ENCODE results near the gene DBNL. TPM values are rescaled to one million over a fixed set of nuclear protein-coding genes. Genes with fewer than 3 reads are reported as not detected.

Gene DBNL
- total RNA-seq, 1 experiment from 2014 or later = 123 TPM

DNA sequence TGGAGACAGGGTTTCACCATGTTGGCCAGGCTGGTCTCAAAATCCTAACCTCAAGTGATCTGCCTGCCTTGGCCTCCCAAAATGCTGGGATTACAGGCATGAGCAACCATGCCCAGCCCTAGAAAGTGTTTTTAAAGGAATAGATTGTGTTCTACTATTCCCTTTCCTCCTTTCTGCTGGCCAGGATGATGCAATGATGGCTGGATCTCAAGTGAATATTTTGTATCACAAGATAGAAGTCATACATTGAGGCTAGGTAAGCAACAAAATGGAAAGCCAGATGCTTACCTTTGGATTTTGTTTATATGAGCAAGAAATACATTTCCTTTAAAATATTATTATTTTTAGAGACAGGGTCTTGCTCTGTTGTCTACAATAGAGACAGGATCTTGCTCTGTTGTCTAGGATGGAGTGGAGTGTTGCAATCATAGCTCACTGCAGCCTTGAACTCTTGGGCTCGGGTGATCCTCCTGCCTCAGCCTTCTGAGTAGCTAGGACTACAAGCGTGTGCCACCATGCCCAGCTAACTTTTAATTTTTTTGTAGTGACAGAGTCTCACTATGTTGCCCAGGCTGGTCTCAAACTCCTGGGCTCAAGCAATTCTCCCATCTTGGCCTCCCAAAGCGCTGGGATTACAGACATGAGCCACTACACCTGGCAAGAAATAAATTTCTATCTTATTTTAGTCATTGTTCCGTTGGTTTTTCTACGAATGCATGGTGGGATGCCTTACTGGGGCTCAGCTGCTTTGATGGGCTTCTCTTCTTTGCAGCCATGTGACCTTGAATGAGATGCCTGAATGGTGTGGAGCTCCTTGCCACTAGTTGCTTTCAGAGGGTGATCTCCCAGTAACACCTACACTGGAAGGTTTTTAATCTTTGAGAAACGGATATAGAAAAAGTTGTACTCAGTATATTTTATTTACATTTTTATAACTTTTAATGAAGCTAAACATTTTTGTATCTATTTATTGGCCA lies 53.9 kb downstream of the DBNL start:
- no peak for DNase-seq (ENCODE audit: low read depth)

DNA sequence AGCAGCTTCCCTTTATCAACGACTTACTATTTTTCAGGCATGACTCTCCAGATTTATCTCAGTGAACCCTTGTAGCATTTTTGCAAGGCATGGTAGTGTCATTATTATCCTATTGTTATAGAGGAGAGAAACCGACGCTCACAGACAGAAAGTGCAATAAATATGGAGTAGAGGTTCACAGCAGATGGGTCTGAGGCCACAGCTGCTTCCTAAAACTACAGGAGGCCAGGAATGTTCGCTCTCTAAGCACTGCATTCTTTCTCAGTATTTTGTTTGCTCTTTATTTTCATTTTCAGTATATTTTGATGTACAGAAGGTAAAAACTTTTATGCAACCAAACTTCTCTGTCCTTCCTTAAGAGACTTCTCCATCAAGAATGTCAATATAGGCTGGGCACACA lies 55.2 kb downstream of the DBNL start:
- no peak for DNase-seq (ENCODE audit: low read depth)

DNA sequence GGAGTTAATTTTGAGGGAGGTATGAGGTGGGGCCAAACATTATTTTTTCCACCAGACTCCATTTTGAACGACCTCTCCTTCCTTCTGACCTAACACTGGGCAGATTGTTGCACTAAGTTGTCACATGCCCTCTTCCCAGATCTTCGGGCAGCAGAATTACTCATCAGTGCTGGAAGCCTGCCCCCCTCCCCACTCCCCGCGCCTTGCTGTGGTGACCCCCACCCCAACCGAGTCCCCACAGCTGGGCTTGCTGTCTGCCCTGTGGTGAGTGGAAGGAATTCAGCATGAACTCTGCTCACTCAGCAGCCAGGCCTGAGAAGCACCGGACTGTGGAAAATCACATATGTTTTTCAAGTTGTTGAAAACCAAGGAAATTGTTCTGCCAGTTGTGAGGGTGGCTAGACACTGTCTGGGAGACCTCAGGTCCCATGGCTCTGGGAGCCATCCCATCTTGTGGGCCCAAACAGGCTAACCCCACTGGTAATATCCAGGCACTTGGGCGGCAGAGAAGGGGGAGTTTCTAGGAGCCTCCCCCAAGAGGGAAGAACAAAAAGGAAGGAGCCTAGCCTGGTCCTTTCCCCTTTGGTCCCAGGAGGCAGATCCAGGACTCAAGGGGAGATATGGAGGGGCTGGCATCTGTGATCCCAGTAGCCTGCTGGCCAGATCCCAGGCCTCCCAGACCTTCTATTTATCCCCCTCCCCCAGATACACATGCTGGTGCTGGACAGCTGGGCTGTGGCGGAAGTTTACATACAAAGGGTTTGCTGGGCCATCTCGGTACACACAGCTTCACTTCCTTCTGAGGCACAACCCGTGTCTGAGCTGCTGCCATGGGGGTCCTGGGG lies 56.2 kb downstream of the DBNL start:
- DNase-seq (ENCODE audit: low read depth) = peak; percentile 93

DNA sequence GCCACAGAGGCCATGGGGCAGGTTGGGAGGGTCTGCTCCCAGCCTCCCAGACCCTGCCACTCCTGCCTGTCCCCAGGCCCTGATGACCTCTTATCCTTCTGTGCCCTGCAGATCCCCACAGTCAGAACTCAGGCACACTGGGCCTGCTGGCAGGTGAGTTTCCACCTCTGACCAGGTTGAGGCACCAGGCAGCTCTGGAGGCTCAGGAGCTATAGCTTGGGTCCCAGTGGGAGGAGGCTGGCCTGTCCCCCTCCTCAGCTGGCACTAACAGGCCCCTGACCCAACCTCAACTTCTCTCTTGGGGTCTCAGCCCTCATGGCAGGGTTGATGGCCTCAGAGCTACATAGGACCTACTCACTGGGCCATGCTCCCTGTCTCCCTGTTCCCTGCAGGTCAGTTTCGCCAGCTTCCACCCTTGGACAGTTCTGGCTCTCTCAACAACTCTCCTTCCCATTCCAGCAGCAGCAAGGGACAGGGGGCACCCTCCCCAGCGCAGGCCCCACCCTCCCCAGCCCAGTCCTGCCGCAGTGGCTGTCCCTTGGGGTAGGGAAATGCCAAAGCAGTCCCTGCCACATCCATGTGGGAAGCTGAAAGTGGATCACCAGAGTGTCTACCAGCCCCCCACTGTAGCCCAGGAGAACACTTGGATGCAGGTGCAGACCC lies 56.9 kb downstream of the DBNL start:
- DNase-seq (ENCODE audit: low read depth) = no peak

DNA sequence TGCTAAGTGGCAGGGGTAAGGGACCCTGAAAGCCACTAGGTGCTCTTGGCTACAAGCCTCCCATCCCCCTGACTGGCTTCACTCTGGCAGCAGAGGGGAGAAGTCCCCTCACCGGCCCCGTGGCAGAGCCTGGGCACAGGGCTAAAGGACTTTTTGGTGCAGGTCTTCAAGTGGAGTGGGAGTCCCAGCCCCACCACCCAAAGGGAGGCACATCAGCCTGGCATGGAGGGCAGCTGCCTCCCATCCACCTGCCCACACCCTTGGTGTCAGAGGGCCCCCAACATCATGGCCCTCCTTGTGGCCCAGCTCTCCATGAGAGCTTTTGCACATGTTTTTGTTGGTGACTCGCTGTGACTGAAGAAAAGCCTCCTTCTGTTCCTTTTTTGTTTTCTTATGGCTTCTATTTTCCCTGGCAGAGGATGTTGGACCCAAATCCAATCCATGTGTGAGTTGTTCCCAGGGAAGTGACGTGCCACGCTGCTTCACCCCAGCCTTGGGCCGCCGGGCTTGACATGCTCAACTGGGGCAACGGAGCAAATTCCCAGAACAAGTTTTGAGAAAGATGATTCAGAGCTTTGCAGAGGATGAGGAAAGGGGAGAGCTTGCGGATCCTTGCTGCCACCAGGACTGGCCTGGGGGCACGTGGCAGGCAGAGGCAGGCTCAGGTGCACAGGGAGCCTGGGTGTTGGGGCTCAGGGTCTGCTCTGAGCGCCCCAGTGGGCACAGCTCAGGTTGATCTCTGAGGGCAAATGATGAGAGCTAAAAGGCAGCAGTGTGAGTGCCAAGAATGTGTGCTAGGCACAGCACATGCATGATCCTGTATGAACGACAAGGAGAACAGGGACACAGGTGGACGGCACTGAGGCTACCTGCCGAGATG lies 57.7 kb downstream of the DBNL start:
- DNase-seq (ENCODE audit: low read depth) = peak; percentile 91

DNA sequence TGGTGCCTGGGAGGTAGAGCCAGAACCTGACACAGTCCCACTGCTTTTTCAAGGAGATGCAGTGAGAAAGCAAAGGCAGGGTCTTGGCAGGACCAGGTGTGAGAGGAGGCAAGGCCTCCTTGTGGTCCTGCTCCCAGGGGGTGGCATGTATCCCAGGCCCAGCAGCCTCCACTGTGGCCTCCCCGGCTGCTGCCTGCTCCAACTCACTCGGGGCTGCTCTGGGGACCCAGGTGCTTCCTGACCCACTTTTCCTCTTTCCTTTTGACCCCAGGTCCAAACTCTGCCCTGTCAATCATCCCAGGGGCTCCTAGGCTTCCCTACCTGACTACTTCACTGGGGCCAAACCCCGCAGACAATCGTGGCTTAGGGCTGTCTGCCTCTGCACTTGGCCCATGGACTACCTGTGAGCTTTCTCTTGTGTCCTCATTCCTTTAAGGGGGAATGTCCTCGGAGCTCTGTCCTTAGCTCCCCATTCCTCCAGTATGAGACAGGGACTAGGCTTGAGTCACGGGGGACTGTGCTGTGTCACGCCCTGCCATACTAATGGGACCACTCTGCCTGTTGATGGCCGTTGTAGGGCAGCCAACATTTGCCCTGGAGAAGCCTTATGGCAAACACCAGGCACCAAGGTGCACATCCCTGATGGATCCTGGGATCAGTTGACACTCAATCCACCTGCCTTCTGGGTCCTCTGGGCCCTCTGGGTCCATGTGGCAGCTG lies 58.5 kb downstream of the DBNL start:
- DNase-seq (ENCODE audit: low read depth) = no peak

DNA sequence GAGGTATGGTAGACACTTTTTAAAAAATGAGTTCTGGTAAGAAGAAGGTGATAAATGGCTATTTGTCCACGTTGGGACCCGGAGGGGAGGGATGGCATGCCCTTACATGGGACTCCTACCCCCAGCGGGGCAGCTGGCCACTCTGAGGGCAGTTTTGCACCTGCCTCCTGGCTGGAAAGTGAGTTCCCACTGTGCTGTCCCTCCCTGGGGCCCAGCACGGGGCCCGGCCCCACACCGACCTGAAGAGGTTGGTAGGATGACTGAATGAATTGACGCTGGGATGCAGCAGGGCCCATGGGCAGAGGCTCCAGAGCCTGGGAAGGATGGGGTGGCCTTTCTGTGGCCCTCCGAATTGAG lies 59.0 kb downstream of the DBNL start:
- no peak for DNase-seq (ENCODE audit: low read depth)

DNA sequence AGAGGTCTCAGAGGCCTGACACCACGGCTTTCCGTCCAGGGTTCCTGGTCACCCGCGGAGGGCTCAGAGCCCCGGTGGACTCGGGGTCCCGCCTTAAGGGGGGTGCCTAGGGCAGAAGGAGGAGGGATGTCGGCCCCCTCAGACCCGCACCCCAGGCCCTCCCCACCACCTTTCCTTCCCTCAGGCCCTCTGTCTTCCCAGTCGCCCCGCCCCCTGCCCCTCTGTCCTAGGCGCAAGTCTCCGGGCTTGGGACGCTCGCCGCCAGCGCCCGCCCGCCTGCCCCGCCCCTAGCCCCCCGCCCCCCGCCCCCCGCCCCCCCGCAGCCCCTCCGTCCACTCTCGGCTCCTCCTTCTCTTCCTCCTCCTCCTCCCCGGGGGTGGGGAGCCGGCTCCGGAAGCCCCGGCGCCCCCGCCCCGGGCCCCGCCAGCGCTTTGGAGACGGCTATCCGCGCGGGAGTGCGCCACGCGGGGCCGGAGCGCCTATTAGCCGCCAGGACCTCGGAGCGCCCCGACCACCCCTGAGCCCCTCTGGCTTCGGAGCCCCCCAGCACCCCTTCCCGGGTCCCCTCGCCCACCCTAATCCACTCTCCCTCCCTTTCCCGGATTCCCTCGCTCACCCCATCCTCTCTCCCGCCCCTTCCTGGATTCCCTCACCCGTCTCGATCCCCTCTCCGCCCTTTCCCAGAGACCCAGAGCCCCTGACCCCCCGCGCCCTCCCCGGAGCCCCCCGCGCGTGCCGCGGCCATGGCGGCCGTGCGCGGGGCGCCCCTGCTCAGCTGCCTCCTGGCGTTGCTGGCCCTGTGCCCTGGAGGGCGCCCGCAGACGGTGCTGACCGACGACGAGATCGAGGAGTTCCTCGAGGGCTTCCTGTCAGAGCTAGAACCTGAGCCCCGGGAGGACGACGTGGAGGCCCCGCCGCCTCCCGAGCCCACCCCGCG lies 59.7 kb downstream of the DBNL start, which contains the start of gene AEBP1:
Gene AEBP1 (plus strand): TSS at position 423 of the 937 bp plus-strand sequence. CDS start 321 bp downstream, at position 744.
- peak; percentile 65 for DNase-seq (ENCODE audit: low read depth)

DNA sequence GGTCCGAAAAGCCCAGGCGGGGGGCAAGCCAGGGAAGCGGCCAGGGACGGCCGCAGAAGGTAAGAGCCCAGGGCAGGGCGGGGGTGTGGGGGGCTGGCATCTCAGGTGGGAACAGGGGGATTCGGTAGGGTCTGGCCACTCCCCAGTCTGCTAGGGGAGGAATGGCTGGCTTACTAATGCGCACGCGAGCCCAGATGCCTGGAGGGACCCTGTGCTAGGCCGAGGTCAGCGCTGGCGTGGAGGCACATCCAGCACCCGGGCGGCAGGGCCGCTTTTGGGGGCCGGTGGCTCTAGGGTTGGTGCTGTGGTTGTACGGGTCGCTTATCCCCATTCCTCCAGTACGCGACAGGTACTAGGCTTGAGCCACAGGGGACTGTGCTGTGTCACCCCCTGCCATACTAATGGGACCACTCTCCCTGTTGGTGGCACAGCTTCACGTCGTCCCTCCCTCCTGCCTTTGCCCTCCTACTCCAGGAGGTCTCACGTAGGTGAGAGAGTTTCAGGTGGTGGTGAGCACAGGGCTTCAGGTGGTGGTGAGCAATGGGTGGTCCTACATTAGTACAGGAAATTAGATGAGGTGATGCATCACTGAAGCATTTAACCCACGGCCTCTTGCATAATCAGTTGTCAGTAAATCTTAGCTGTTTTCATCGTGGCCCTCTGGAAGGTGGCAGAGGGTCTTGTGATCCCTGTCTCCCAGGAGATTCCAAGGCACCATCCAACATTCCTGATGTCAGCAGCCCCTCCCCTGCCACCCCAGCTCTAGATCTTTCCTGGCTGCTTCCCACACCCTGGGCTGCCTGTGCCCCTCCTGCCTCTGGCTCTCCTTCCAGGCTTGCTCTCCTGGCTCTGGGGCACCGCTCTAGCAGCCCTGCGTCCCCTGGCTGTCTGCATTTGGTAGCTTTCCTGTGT lies 60.6 kb downstream of the DBNL start:
- DNase-seq (ENCODE audit: low read depth) = peak; percentile 74

DNA sequence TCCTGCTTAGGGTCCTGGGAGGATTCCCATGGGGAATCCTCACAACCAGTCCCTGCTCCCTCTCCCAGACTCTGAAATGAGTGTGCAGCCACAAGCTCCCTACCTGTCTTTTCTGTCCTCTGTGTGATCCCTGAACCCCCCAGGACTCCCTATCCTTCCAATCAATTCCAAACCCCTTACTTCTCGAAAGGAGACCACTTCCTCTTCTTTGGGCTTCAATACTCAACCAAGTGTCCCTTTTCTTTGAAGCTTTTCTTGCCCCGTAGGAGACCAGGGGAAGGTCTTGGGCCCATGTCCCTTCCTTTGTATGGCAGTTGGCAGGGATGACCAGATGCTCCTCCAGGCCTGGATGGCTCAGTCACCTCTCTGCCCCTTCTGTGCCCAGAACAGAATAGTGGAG lies 61.3 kb downstream of the DBNL start:
- DNase-seq (ENCODE audit: low read depth) = no peak

DNA sequence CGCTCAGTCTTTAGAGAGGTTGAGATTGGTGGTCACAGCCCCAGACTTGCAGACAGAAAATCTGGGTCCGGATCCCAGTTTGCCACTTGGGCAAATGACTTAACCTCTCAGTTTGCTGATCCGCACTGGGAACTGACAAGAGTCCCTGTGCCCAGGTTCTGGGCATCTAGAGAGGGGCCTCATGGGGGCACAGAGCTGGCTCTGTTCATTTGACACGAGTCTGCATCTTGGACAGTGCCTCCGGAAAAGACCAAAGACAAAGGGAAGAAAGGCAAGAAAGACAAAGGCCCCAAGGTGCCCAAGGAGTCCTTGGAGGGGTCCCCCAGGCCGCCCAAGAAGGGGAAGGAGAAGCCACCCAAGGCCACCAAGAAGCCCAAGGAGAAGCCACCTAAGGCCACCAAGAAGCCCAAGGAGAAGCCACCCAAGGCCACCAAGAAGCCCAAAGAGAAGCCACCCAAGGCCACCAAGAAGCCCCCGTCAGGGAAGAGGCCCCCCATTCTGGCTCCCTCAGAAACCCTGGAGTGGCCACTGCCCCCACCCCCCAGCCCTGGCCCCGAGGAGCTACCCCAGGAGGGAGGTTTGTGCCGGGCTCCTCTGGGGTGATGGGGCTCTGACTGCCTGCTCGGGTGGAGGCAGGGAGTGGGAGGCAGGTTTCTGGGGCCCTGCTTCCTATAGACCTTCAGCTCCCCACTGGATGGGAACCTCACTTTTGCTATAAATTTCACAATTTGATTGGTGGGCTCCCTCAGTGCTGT lies 62.0 kb downstream of the DBNL start:
- DNase-seq (ENCODE audit: low read depth) = no peak

DNA sequence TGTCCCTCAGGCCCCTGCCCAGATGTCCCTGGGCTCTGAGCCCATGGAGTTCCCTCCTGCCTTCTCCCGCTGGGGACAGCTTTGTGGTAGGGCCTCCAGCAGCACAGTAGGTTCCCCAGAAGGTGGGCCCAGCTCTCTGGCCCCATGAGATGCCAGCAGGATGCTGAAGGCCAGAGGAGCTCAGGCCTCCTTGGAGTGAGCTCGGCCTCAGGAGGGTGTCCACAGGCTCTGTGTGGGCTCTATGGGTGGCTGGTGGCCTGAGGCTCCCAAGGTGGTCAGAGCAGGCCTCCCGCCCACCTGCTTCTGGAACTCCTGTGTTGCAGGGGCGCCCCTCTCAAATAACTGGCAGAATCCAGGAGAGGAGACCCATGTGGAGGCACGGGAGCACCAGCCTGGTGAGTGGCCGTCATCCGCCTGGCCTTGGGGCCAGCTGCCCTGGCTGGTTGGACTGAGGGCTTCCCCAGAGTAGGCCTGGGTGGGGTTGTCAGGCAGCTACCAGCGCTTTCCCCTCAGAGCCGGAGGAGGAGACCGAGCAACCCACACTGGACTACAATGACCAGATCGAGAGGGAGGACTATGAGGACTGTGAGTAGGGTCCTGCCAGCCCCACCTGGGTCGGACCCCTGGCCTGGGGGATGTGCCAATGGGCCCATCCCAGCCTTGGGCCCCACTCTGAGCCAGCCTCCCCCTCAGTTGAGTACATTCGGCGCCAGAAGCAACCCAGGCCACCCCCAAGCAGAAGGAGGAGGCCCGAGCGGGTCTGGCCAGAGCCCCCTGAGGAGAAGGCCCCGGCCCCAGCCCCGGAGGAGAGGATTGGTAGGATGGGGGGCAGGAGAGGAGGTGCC lies 62.8 kb downstream of the DBNL start:
- DNase-seq (ENCODE audit: low read depth) = no peak

DNA sequence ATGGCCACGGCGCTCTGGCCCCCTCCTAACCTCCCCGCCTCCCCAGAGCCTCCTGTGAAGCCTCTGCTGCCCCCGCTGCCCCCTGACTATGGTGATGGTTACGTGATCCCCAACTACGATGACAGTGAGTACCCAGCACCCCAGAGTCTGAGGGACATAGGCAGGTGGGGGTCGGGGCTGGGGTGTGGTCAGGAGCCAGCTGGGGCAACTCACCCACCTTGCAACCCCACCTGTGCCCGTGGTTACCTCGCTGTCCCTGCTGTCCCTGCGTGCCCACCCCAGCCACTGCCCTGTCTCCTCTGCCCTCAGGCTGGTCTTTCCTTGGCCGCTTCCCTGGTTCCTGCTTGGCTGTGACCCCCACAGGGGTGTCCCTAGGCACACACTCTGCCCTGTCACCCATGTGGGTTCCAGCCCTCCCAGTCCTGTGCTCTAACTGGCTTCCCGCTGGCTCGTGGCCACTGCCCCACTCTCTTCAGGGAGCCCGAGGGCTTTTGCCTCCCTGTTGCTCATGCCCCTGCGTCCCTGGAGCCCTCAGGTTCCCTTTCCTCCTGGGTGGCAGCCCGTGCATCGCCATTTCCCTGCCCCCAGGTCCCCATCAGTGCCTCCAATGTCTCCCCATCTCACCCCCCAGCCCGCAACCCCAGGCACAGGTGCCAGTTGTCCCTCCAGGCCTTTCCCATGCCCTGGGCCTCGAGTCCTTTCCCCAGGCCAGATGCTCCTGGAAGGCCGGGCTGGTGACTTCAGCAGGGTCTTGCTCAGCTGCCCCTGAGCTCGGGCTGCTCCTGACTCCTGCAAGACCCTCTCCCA lies 63.7 kb downstream of the DBNL start:
- no peak for DNase-seq (ENCODE audit: low read depth)

DNA sequence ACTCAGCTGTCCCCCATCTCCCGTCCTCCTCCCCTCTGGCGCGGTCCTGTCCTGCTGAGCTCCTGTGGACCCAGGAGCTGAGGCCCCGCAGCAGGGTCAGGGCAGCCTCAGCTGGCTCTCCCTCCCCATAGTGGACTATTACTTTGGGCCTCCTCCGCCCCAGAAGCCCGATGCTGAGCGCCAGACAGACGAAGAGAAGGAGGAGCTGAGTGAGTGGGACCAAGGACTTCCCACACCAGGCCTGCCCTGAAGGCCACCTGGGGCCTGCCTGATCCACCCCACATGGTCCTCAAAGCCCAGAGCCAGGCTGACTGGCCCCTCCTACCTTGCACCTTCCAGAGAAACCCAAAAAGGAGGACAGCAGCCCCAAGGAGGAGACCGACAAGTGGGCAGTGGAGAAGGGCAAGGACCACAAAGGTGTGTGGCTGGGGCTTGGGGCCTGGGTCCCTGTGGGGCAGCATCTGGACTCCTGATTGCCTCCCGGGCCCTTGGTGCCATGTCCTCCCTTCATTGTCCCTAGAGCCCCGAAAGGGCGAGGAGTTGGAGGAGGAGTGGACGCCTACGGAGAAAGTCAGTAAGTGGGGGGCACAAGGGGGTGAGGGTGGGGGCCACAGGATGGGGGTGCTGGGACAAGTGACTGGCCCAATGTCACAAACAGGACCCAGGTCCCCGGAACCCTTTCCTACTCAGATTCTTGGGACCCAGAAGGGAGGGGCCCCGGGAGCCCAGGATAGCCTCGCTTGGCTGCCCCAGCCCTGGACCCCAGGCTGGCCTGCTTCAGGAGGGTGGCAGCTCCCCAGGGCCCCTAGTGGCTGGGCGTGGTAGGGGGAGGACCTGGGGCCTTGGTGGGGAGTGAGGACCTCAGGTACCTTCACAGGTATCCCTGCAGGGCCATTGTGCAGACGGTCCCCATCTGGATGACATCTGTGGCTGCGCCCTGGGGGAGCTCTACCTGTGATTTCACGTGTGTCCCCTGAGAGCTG lies 64.6 kb downstream of the DBNL start:
- no peak for DNase-seq (ENCODE audit: low read depth)

Data from RPMI7951 (cell line).